K562 (cell line): ENCODE results near the gene ACP5. TPM values are rescaled to one million over a fixed set of nuclear protein-coding genes. Genes with fewer than 3 reads are reported as not detected.
A peak's percentile ranks its signal among the peaks of the same experiment; 100 is the strongest.

ENCODE experiments used
- ELF4 ChIP-seq: fragments of 450-650 bp; formaldehyde crosslinking; IDR thresholded peaks from 2 replicates; pipeline ENCODE4 v1.4.0; 2022; ENCODE audit warnings: missing genetic modification characterization
- EP400 ChIP-seq: fragments of 450-650 bp; IDR thresholded peaks from 2 replicates; pipeline ENCODE4 v1.6.1; 2017; ENCODE audit warnings: antibody characterized with exemption, mild to moderate bottlenecking, moderate library complexity
- NR2F6 ChIP-seq: fragments of 450-650 bp; formaldehyde crosslinking; IDR thresholded peaks from 2 replicates; pipeline ENCODE4 v1.4.0; 2020; ENCODE audit warnings: mild to moderate bottlenecking
- RAD51 ChIP-seq: fragments of 450-650 bp; IDR thresholded peaks from 2 replicates; pipeline ENCODE4 v1.7.1; 2016; ENCODE audit warnings: low read depth, mild to moderate bottlenecking, borderline replicate concordance
- RBFOX2 ChIP-seq: fragments of 200-400 bp; formaldehyde crosslinking; IDR thresholded peaks from 2 replicates; pipeline ENCODE4 v1.6.1; 2017; ENCODE audit warnings: low read depth, mild to moderate bottlenecking, low read length, moderate library complexity
- SOX6 ChIP-seq: fragments of 450-650 bp; IDR thresholded peaks from 2 replicates; pipeline ENCODE4 v1.6.1; 2014; ENCODE audit warnings: mild to moderate bottlenecking
- TBL1XR1 ChIP-seq, 2 experiments: IDR thresholded peaks; 2 replicates each; pipeline ENCODE4 v1.6.1; 2012; ENCODE audit warnings: improper control_type of control experiment in 2 of 2, low read length in 2 of 2, mild to moderate bottlenecking in 1 of 2
- TCF7 ChIP-seq: sonication (generic); IDR thresholded peaks from 2 replicates; pipeline ENCODE4 v1.6.1; 2016; ENCODE audit warnings: antibody characterized with exemption, borderline replicate concordance
- ZNF174 ChIP-seq: fragments of 250-450 bp; sonication (Bioruptor Pico); IDR thresholded peaks from 2 replicates; pipeline ENCODE4 v1.4.0; 2020; ENCODE audit warnings: mild to moderate bottlenecking
- ZNF444 ChIP-seq: fragments of 250-450 bp; sonication (Bioruptor Pico); IDR thresholded peaks from 2 replicates; pipeline ENCODE4 v1.4.0; 2020; ENCODE audit warnings: mild to moderate bottlenecking, moderate library complexity
- polyA plus RNA-seq, 8 experiments: library from polyadenylated mRNA; depleted of rRNA in 4 of 8; stranded (reverse) in 5 of 8; unstranded in 3 of 8; fragments of >200 nt; fragmentation: Nextera tagmentation in 2 of 8; fragmentation: Illumina TruSeq in 1 of 8; extraction: Ambion mirVana in 2 of 8; extraction: Trizol in 1 of 8; gene quantifications; 2 replicates each; pipeline versions ENCODE4 v1.2.1 to v1.2.3, GENCODE V29; 2011 to 2014; ENCODE audit warnings: inconsistent platforms in 1 of 8, missing spikeins in 1 of 8
- total RNA-seq, 7 experiments: library from RNA; depleted of rRNA in 6 of 7; stranded (reverse); fragments of >200 nt in 6 of 7; fragmentation: Illumina TruSeq in 2 of 7; extraction: Trizol in 2 of 7; gene quantifications; 2 replicates each; pipeline versions ENCODE4 v1.2.1 to v1.2.3, GENCODE V29; 2011 to 2021; ENCODE audit warnings: low replicate concordance in 1 of 7
- TF ChIP-seq, protein P1 (sequence below): fragments of 250-450 bp; sonication (Bioruptor Pico); IDR thresholded peaks from 2 replicates; pipeline ENCODE4 v1.8.0; 2022; ENCODE audit warnings: inconsistent platforms, mild to moderate bottlenecking, moderate library complexity, borderline replicate concordance
- TF ChIP-seq, protein P2 (sequence below), 2 experiments: fragments of 250-450 bp in 1 of 2; fragments of 450-650 bp in 1 of 2; sonication (Bioruptor Pico) in 1 of 2; IDR thresholded peaks; 2 replicates each; pipeline versions ENCODE4 v1.6.1 to v1.8.0; 2016 to 2021; ENCODE audit warnings: mild to moderate bottlenecking in 2 of 2, moderate library complexity in 2 of 2, missing compliant biosample characterization in 1 of 2, missing genetic modification characterization in 1 of 2
- TF ChIP-seq, protein P3 (sequence below): fragments of 450-650 bp; IDR thresholded peaks from 2 replicates; pipeline ENCODE4 v1.6.1; 2016; ENCODE audit warnings: mild to moderate bottlenecking, moderate library complexity

The ACP5 gene
- total and polyA plus RNA-seq, 9 of the 15 experiments (the other 6 are each of a cell fraction or from before 2014, with no cell fraction given), result 0.06 to 1.1 (median 0.31) TPM; not detected in 1

GRCh38 chr19:11578258-11579142 is 1.1 kb upstream of the ACP5 start (continued):
- TF ChIP-seq, protein P1, sequence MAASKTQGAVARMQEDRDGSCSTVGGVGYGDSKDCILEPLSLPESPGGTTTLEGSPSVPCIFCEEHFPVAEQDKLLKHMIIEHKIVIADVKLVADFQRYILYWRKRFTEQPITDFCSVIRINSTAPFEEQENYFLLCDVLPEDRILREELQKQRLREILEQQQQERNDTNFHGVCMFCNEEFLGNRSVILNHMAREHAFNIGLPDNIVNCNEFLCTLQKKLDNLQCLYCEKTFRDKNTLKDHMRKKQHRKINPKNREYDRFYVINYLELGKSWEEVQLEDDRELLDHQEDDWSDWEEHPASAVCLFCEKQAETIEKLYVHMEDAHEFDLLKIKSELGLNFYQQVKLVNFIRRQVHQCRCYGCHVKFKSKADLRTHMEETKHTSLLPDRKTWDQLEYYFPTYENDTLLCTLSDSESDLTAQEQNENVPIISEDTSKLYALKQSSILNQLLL (CRISPR knock-in tag), result no peak
- TF ChIP-seq EP400, result no peak
- peak in 1 of 2 experiments; percentile 37; a peak in 2 of 4 replicates for TF ChIP-seq TBL1XR1 (IDR thresholded peaks at IDR 0.05; ENCODE audit: low read length in 2 of 2)
- TF ChIP-seq ZNF444 (CRISPR knock-in tag), result no peak
- TF ChIP-seq, protein P2, sequence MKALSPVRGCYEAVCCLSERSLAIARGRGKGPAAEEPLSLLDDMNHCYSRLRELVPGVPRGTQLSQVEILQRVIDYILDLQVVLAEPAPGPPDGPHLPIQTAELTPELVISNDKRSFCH (CRISPR knock-in tag; IDR thresholded peaks at IDR 0.05), result no peak
- TF ChIP-seq, protein P2 (tag; IDR thresholded peaks at IDR 0.05), result 0 out of 2 replicates have a peak, but pooled peaks have one; percentile 28
- TF ChIP-seq RBFOX2, result peak; percentile 51
- TF ChIP-seq SOX6, result peak; percentile 83
- TF ChIP-seq RAD51, result no peak
- TF ChIP-seq NR2F6 (CRISPR knock-in tag), result no peak
- no peak for TF ChIP-seq TCF7
- TF ChIP-seq, protein P3, sequence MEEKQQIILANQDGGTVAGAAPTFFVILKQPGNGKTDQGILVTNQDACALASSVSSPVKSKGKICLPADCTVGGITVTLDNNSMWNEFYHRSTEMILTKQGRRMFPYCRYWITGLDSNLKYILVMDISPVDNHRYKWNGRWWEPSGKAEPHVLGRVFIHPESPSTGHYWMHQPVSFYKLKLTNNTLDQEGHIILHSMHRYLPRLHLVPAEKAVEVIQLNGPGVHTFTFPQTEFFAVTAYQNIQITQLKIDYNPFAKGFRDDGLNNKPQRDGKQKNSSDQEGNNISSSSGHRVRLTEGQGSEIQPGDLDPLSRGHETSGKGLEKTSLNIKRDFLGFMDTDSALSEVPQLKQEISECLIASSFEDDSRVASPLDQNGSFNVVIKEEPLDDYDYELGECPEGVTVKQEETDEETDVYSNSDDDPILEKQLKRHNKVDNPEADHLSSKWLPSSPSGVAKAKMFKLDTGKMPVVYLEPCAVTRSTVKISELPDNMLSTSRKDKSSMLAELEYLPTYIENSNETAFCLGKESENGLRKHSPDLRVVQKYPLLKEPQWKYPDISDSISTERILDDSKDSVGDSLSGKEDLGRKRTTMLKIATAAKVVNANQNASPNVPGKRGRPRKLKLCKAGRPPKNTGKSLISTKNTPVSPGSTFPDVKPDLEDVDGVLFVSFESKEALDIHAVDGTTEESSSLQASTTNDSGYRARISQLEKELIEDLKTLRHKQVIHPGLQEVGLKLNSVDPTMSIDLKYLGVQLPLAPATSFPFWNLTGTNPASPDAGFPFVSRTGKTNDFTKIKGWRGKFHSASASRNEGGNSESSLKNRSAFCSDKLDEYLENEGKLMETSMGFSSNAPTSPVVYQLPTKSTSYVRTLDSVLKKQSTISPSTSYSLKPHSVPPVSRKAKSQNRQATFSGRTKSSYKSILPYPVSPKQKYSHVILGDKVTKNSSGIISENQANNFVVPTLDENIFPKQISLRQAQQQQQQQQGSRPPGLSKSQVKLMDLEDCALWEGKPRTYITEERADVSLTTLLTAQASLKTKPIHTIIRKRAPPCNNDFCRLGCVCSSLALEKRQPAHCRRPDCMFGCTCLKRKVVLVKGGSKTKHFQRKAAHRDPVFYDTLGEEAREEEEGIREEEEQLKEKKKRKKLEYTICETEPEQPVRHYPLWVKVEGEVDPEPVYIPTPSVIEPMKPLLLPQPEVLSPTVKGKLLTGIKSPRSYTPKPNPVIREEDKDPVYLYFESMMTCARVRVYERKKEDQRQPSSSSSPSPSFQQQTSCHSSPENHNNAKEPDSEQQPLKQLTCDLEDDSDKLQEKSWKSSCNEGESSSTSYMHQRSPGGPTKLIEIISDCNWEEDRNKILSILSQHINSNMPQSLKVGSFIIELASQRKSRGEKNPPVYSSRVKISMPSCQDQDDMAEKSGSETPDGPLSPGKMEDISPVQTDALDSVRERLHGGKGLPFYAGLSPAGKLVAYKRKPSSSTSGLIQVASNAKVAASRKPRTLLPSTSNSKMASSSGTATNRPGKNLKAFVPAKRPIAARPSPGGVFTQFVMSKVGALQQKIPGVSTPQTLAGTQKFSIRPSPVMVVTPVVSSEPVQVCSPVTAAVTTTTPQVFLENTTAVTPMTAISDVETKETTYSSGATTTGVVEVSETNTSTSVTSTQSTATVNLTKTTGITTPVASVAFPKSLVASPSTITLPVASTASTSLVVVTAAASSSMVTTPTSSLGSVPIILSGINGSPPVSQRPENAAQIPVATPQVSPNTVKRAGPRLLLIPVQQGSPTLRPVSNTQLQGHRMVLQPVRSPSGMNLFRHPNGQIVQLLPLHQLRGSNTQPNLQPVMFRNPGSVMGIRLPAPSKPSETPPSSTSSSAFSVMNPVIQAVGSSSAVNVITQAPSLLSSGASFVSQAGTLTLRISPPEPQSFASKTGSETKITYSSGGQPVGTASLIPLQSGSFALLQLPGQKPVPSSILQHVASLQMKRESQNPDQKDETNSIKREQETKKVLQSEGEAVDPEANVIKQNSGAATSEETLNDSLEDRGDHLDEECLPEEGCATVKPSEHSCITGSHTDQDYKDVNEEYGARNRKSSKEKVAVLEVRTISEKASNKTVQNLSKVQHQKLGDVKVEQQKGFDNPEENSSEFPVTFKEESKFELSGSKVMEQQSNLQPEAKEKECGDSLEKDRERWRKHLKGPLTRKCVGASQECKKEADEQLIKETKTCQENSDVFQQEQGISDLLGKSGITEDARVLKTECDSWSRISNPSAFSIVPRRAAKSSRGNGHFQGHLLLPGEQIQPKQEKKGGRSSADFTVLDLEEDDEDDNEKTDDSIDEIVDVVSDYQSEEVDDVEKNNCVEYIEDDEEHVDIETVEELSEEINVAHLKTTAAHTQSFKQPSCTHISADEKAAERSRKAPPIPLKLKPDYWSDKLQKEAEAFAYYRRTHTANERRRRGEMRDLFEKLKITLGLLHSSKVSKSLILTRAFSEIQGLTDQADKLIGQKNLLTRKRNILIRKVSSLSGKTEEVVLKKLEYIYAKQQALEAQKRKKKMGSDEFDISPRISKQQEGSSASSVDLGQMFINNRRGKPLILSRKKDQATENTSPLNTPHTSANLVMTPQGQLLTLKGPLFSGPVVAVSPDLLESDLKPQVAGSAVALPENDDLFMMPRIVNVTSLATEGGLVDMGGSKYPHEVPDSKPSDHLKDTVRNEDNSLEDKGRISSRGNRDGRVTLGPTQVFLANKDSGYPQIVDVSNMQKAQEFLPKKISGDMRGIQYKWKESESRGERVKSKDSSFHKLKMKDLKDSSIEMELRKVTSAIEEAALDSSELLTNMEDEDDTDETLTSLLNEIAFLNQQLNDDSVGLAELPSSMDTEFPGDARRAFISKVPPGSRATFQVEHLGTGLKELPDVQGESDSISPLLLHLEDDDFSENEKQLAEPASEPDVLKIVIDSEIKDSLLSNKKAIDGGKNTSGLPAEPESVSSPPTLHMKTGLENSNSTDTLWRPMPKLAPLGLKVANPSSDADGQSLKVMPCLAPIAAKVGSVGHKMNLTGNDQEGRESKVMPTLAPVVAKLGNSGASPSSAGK, result 0 out of 2 replicates have a peak, but pooled peaks have one; percentile 31
- no peak; the same call in 1 of the 2 replicates for TF ChIP-seq ELF4 (CRISPR knock-in tag)
- TF ChIP-seq ZNF174 (CRISPR knock-in tag), result no peak
